GM23248 (cell line): ENCODE measurements around the gene HOXB5. TPM values are rescaled to one million over a fixed set of nuclear protein-coding genes. Genes with fewer than 3 reads are reported as not detected.
A peak's percentile ranks its signal among the peaks of the same experiment; 100 is the strongest.

Source experiments
- DNase-seq: peaks from one replicate; pipeline ENCODE4 v3.0.0-alpha.2; 2015
- H2AFZ ChIP-seq: fragments of 200-600 bp; sonication (generic); 2 replicates; pipeline ENCODE4 v1.6.1; 2016; ENCODE audit warnings: antibody characterized with exemption
- H3F3A ChIP-seq: fragments of 200-600 bp; sonication (generic); 2 replicates; pipeline ENCODE4 v1.6.1; 2016; ENCODE audit warnings: mild to moderate bottlenecking, antibody characterized with exemption, mixed run types; ENCODE audit not compliant: insufficient read depth
- H3K27ac ChIP-seq: fragments of 200-600 bp; sonication (generic); 2 replicates; pipeline ENCODE4 v1.5.1; 2016; ENCODE audit warnings: mild to moderate bottlenecking
- H3K27me3 ChIP-seq: fragments of 200-600 bp; sonication (generic); replicated peaks from 2 replicates; pipeline ENCODE4 v1.6.1; 2016; ENCODE audit warnings: mild to moderate bottlenecking; ENCODE audit not compliant: insufficient read depth
- H3K36me3 ChIP-seq: fragments of 200-600 bp; sonication (generic); 2 replicates; pipeline ENCODE4 v1.6.1; 2016; ENCODE audit warnings: low read depth, mild to moderate bottlenecking
- H3K4me1 ChIP-seq: fragments of 200-600 bp; sonication (generic); 2 replicates; pipeline ENCODE4 v1.6.1; 2016; ENCODE audit warnings: mild to moderate bottlenecking; ENCODE audit not compliant: insufficient read depth
- H3K4me2 ChIP-seq: fragments of 200-600 bp; sonication (generic); one replicate; pipeline ENCODE4 v1.6.1; 2016; ENCODE audit warnings: mild to moderate bottlenecking; ENCODE audit not compliant: unreplicated experiment
- H3K4me3 ChIP-seq: fragments of 200-600 bp; sonication (generic); 2 replicates; pipeline ENCODE4 v1.5.1; 2016; ENCODE audit warnings: mild to moderate bottlenecking
- H3K79me2 ChIP-seq: fragments of 200-600 bp; sonication (generic); 2 replicates; pipeline ENCODE4 v1.6.1; 2016; ENCODE audit warnings: mild to moderate bottlenecking; ENCODE audit not compliant: insufficient read depth
- H3K9ac ChIP-seq: fragments of 200-600 bp; sonication (generic); 2 replicates; pipeline ENCODE4 v1.6.1; 2016; ENCODE audit warnings: mild to moderate bottlenecking
- H3K9me2 ChIP-seq: fragments of 200-600 bp; sonication (generic); 2 replicates; pipeline ENCODE4 v1.6.1; 2016; ENCODE audit warnings: mixed run types, mild to moderate bottlenecking, moderate library complexity; ENCODE audit not compliant: insufficient read depth
- H3K9me3 ChIP-seq: fragments of 200-600 bp; sonication (generic); one replicate; pipeline ENCODE4 v1.6.1; 2017; ENCODE audit warnings: low read depth
- H4K20me1 ChIP-seq: fragments of 200-600 bp; sonication (generic); 2 replicates; pipeline ENCODE4 v1.6.0; 2016; ENCODE audit not compliant: insufficient read depth
- EZH2 ChIP-seq: fragments of 200-600 bp; sonication (generic); IDR thresholded peaks from 2 replicates; pipeline ENCODE4 v1.6.1; 2018; ENCODE audit warnings: antibody characterized with exemption, mild to moderate bottlenecking; ENCODE audit not compliant: insufficient read depth, poor library complexity, severe bottlenecking
- EZH2phosphoT487 ChIP-seq: fragments of 200-600 bp; sonication (generic); IDR thresholded peaks from 2 replicates; pipeline ENCODE4 v1.6.1; 2018; ENCODE audit warnings: antibody characterized with exemption, moderate library complexity, mild to moderate bottlenecking, low read depth; ENCODE audit not compliant: insufficient read depth
- WGBS, 2 experiments: methylation state at CpG; one replicate each; pipeline ENCODE4 v1.1.6; 2015 to 2017; ENCODE audit warnings: low lambda C conversion rate in 2 of 2, low coverage in 1 of 2; ENCODE audit errors: missing lambda C conversion rate in 2 of 2; 5-methylcytosine and 5-hydroxymethylcytosine counted together
- in situ Hi-C: fragments of 300-500 bp; cut with MboI; formaldehyde crosslinking; loops from 2 replicates; pipeline ENCODE4 v1.15.0; 2020
- polyA plus RNA-seq: library from polyadenylated mRNA; unstranded; fragments of >200 nt; fragmentation: Nextera tagmentation; extraction: Ambion mirVana; gene quantifications from 2 replicates; pipeline ENCODE4 v1.2.1, GENCODE V29; 2016
- total RNA-seq: library from RNA; depleted of rRNA; stranded (reverse); fragments of >200 nt; shearing (Covaris generic); gene quantifications from 2 replicates; pipeline ENCODE4 v1.2.3, GENCODE V29; 2014

HOXB5 gene
- total and polyA plus RNA-seq, 2 experiments from 2014 or later = 0.22 to 2.0 TPM

- H3K4me1 ChIP-seq = peaks cover 39% of the 10 kb centered on the region
- H4K20me1 ChIP-seq = no peaks in the 10 kb centered on the region
- no peaks in the 10 kb centered on the region for H3K9me2 ChIP-seq
- H2AFZ ChIP-seq = peak overlapping the region; percentile 92
- in situ Hi-C loops = no loop called here
- 8 to 10% methylated on average over 24 of the region's 24 CpGs for WGBS, 2 experiments
- peaks cover 44% of the 10 kb centered on the region for H3F3A ChIP-seq
- H3K9me3 ChIP-seq = no peaks in the 10 kb centered on the region
- H3K9ac ChIP-seq = peak overlapping the region; percentile 99
- no peak for TF ChIP-seq EZH2
- TF ChIP-seq EZH2phosphoT487 = no peak
- H3K36me3 ChIP-seq = no peaks in the 10 kb centered on the region; the same call in 1 of the 2 replicates
- peak; percentile 90 for DNase-seq
- H3K4me3 ChIP-seq = peak overlapping the region; percentile 66
- H3K27ac ChIP-seq = peak overlapping the region; percentile 96
- peaks cover 43% of the 10 kb centered on the region for H3K79me2 ChIP-seq
- H3K4me2 ChIP-seq = peak overlapping the region; percentile 93
- no peaks in the 10 kb centered on the region for H3K27me3 ChIP-seq
These were observed 45.6 kb downstream of the HOXB5 start for GRCh38 chr17:48547808-48548522.

DNA sequence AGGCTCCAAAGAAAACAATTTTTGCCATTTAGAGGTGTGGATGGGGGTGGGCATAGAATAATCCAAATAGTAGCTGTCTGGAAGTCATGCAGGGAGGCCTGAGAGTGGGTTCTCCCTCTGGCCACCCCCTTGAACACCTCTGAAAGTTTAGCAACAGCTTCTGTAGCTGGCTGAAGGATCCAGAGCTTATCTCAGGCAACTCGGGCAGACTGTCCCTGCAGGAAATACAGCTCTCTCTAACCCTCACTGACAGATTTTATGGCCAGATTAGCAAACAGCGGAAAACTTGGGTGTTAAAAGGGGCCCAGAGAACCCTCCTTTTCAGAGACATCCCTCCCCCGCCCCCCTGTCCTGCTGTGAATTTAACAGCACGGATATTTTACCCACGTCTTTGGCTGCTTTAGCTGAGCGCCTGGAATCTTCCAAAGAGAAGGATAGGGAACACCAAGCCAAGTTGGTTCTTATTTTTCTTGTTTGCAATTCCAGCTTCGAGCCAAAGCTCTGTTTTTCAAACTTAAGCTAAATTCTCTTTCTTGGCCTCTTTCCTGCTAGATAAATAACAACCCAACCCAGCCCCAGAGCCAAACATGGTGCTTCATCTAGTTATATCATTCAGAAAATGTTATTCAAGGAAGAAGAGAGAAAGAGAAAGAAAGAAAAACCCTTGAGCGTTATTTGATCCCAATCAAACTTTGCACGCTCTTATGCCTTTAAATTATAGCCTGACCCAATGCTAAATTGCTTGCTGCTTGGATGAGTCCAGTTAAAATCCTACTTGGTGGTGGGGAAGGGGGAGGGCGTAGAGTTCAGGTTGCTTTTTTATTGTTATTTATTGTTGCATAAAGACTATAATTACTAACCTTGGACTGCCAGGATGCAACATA, 46.4 kb downstream of the HOXB5 start:
- peaks cover 44% of the 10 kb centered on the region for H3F3A ChIP-seq
- H4K20me1 ChIP-seq = no peaks in the 10 kb centered on the region
- no peaks in the 10 kb centered on the region for H3K27me3 ChIP-seq
- peaks cover 47% of the 10 kb centered on the region for H3K79me2 ChIP-seq
- in situ Hi-C loops = no loop called here
- H3K4me2 ChIP-seq = peak overlapping the region; percentile 93
- H3K9ac ChIP-seq = peak overlapping the region; percentile 99
- TF ChIP-seq EZH2phosphoT487 (no peak), EZH2 (no peak)
- H3K27ac ChIP-seq = peak overlapping the region; percentile 96
- peak overlapping the region; percentile 92 for H2AFZ ChIP-seq
- H3K4me1 ChIP-seq = peaks cover 39% of the 10 kb centered on the region
- no peaks in the 10 kb centered on the region for H3K9me2 ChIP-seq
- WGBS, 2 experiments = 8 to 9% methylated on average over 10 of the region's 10 CpGs
- DNase-seq = peak; percentile 59
- peak overlapping the region; percentile 66 for H3K4me3 ChIP-seq
- H3K36me3 ChIP-seq = no peaks in the 10 kb centered on the region; the same call in 1 of the 2 replicates
- H3K9me3 ChIP-seq = no peaks in the 10 kb centered on the region

GRCh38 chr17:48546137-48546923, 47.2 kb downstream of the HOXB5 start:
- DNase-seq = peak; percentile 61
- H3K4me1 ChIP-seq = peaks cover 39% of the 10 kb centered on the region
- TF ChIP-seq EZH2 = no peak
- no peak for TF ChIP-seq EZH2phosphoT487
- H4K20me1 ChIP-seq = no peaks in the 10 kb centered on the region
- in situ Hi-C loops = no loop called here
- peaks cover 55% of the 10 kb centered on the region for H3K79me2 ChIP-seq
- peak overlapping the region; percentile 96 for H3K27ac ChIP-seq
- H3K36me3 ChIP-seq = no peaks in the 10 kb centered on the region; the same call in 1 of the 2 replicates
- H3K9me2 ChIP-seq = no peaks in the 10 kb centered on the region
- no peaks in the 10 kb centered on the region for H3K27me3 ChIP-seq
- peak overlapping the region; percentile 99 for H3K9ac ChIP-seq
- WGBS, 2 experiments = 23 to 24% methylated on average over 10 of the region's 10 CpGs
- peaks cover 44% of the 10 kb centered on the region for H3F3A ChIP-seq
- peak overlapping the region; percentile 93 for H3K4me2 ChIP-seq
- peak overlapping the region; percentile 92 for H2AFZ ChIP-seq
- H3K9me3 ChIP-seq = no peaks in the 10 kb centered on the region
- H3K4me3 ChIP-seq = peak overlapping the region; percentile 66

DNA sequence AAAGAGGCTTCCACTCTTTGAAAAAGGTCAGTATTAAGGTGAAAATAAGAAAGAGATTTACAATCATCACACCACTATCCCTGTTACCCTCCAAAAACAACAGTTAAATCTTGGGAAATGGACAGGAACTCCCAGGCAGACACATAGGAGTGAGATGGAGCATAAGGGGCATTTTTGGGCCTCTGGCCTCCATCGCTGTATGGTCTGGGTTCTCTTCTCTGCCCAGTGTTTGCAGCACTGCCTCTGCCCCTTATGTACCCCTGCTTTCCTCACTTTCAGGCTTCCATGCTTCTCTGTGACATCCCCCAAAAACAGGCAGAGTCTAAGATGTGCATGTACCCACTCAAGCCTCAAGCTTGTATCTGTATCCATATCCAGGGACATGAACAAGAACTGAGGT, 48.0 kb downstream of the HOXB5 start:
- Histone ChIP-seq H3K9ac (peak overlapping the region; percentile 99), H3K4me2 (peak overlapping the region; percentile 93), H3K4me3 (peak overlapping the region; percentile 95; the same call in 1 of the 2 replicates), H3K4me1 (peaks cover 46% of the 10 kb centered on the region), H3K9me2 (no peaks in the 10 kb centered on the region), H3K27me3 (no peaks in the 10 kb centered on the region), H3F3A (peaks cover 48% of the 10 kb centered on the region), H3K36me3 (no peaks in the 10 kb centered on the region; the same call in 1 of the 2 replicates), H3K9me3 (no peaks in the 10 kb centered on the region), H4K20me1 (no peaks in the 10 kb centered on the region), H2AFZ (peak overlapping the region; percentile 64), H3K79me2 (peaks cover 63% of the 10 kb centered on the region), H3K27ac (peak overlapping the region; percentile 96)
- in situ Hi-C loops = no loop called here
- WGBS, 2 experiments = 93 to 100% methylated on average over 1 of the region's 1 CpG
- DNase-seq = no peak
- no peak for TF ChIP-seq EZH2phosphoT487
- no peak for TF ChIP-seq EZH2
